NCI-H524 (cell line): Measurements from ENCODE around the gene ANKRD39.

Experiments
- DNase-seq, 2 experiments: peaks; one replicate each; lab custom pipeline; 2025; lab: John Stamatoyannopoulos, UW

The ANKRD39 gene

GRCh38 chr2:96826546-96827278, 31.1 kb downstream of the ANKRD39 start:
- DNase-seq: no peak

- DNase-seq: no peak
These were observed 32.8 kb downstream of the ANKRD39 start for GRCh38 chr2:96825057-96825456.

- no peak for DNase-seq
These were observed 33.5 kb downstream of the ANKRD39 start for GRCh38 chr2:96824079-96824870.

- no peak for DNase-seq
These were observed 34.6 kb downstream of the ANKRD39 start for GRCh38 chr2:96823198-96823597.

GRCh38 chr2:96822786-96823185, 35.0 kb downstream of the ANKRD39 start:
- DNase-seq: no peak

- DNase-seq: no peak
These were observed 36.6 kb downstream of the ANKRD39 start for GRCh38 chr2:96821113-96821675.

- DNase-seq: no peak
These were observed 37.8 kb downstream of the ANKRD39 start for GRCh38 chr2:96819876-96820511.

GRCh38 chr2:96819128-96819875, 38.5 kb downstream of the ANKRD39 start:
- no peak for DNase-seq

GRCh38 chr2:96817882-96818281, 39.9 kb downstream of the ANKRD39 start:
- DNase-seq: no peak

- peak in 1 of 2 experiments; percentile 38 for DNase-seq
These were observed 40.7 kb downstream of the ANKRD39 start for GRCh38 chr2:96816836-96817702.

- DNase-seq: peak; percentile 73 to 85
These were observed 41.5 kb downstream of the ANKRD39 start, which contains the start of gene CNNM3 for GRCh38 chr2:96816127-96816835. CNNM3 (plus strand) TSS chr2:96816268; CDS start chr2:96816278, 10 bp downstream.

- peak; percentile 49 to 74 for DNase-seq
These were observed 42.3 kb downstream of the ANKRD39 start for GRCh38 chr2:96815326-96816126.

GRCh38 chr2:96813656-96814055, 44.2 kb downstream of the ANKRD39 start:
- no peak for DNase-seq

- no peak for DNase-seq
These were observed 45.9 kb downstream of the ANKRD39 start for GRCh38 chr2:96811917-96812316.

- no peak for DNase-seq
These were observed 47.0 kb downstream of the ANKRD39 start for GRCh38 chr2:96810783-96811192.

- no peak for DNase-seq
These were observed 47.6 kb downstream of the ANKRD39 start for GRCh38 chr2:96809951-96810782.

GRCh38 chr2:96809216-96809882, 48.5 kb downstream of the ANKRD39 start:
- DNase-seq: no peak
